OCI-LY1 (cell line): ENCODE measurements around the gene UBR2.
A peak's percentile ranks its signal among the peaks of the same experiment; 100 is the strongest.

Source experiments
- H2AFZ ChIP-seq: fragments of 200-600 bp; sonication (generic), shearing (Covaris generic); 2 replicates; pipeline ENCODE4 v1.6.0; 2014; ENCODE audit warnings: antibody characterized with exemption, mild to moderate bottlenecking, low read length
- H3F3A ChIP-seq: fragments of 200-600 bp; sonication (generic), shearing (Covaris generic); 2 replicates; pipeline ENCODE4 v1.6.0; 2014; ENCODE audit warnings: mild to moderate bottlenecking, antibody characterized with exemption, low read length, moderate library complexity; ENCODE audit not compliant: insufficient read depth
- H3K27ac ChIP-seq: fragments of 200-600 bp; sonication (generic); 2 replicates; pipeline ENCODE4 v1.5.1; 2014; ENCODE audit warnings: low read length, mixed run types, mild to moderate bottlenecking, low read depth; ENCODE audit not compliant: poor library complexity, severe bottlenecking
- H3K27me3 ChIP-seq: fragments of 200-600 bp; sonication (generic); 2 replicates; pipeline ENCODE4 v1.6.0; 2014; ENCODE audit warnings: antibody characterized with exemption, mild to moderate bottlenecking, low read length, moderate library complexity; ENCODE audit not compliant: insufficient read depth
- H3K36me3 ChIP-seq: fragments of 200-600 bp; sonication (generic); 2 replicates; pipeline ENCODE4 v1.6.1; 2014; ENCODE audit warnings: mild to moderate bottlenecking, antibody characterized with exemption, low read length, moderate library complexity, mixed read lengths; ENCODE audit not compliant: insufficient read depth
- H3K4me1 ChIP-seq: fragments of 200-600 bp; sonication (generic); 2 replicates; pipeline ENCODE4 v1.5.1; 2014; ENCODE audit warnings: mild to moderate bottlenecking, low read length, moderate library complexity; ENCODE audit not compliant: insufficient read depth, severe bottlenecking
- H3K4me2 ChIP-seq: fragments of 200-600 bp; sonication (generic), shearing (Covaris generic); 2 replicates; pipeline ENCODE4 v1.6.1; 2014; ENCODE audit warnings: low read length
- H3K4me3 ChIP-seq: fragments of 200-600 bp; sonication (generic); 2 replicates; pipeline ENCODE4 v1.5.1; 2014; ENCODE audit warnings: low read length, low read depth, mild to moderate bottlenecking, mixed read lengths; ENCODE audit not compliant: poor library complexity, severe bottlenecking
- H3K79me2 ChIP-seq: fragments of 200-600 bp; shearing (Covaris generic); 2 replicates; pipeline ENCODE4 v1.6.1; 2016; ENCODE audit warnings: mixed run types, low read length, mixed read lengths; ENCODE audit not compliant: insufficient read depth
- H3K9ac ChIP-seq: fragments of 200-600 bp; sonication (generic), shearing (Covaris generic); 2 replicates; pipeline ENCODE4 v1.6.1; 2014; ENCODE audit warnings: mild to moderate bottlenecking, low read length, mixed read lengths
- H3K9me2 ChIP-seq: fragments of 200-600 bp; sonication (generic), shearing (Covaris generic); 2 replicates; pipeline ENCODE4 v1.6.1; 2014; ENCODE audit warnings: low read depth, mild to moderate bottlenecking, low read length, mixed read lengths
- H3K9me3 ChIP-seq: fragments of 200-600 bp; shearing (Covaris generic); 2 replicates; pipeline ENCODE4 v1.6.1; 2014; ENCODE audit warnings: low read length, mixed read lengths
- H4K20me1 ChIP-seq: fragments of 200-600 bp; sonication (generic), shearing (Covaris generic); 2 replicates; pipeline ENCODE4 v1.6.0; 2016; ENCODE audit warnings: mild to moderate bottlenecking, low read length; ENCODE audit not compliant: insufficient read depth
- CTCF ChIP-seq: fragments of 200-600 bp; sonication (generic), shearing (Covaris generic); IDR thresholded peaks from 2 replicates; pipeline ENCODE4 v1.5.1; 2017; ENCODE audit warnings: mild to moderate bottlenecking, antibody characterized with exemption, low read length, moderate library complexity, mixed read lengths
- EZH2 ChIP-seq: fragments of 200-600 bp; sonication (generic), shearing (Covaris generic); IDR thresholded peaks from 2 replicates; pipeline ENCODE4 v1.8.0; 2017; ENCODE audit warnings: borderline replicate concordance, mixed run types, mild to moderate bottlenecking, antibody characterized with exemption, low read length, moderate library complexity, mixed read lengths

The UBR2 gene

GRCh38 chr6:42726485-42727086 is 162.8 kb downstream of the UBR2 start:
- Histone ChIP-seq H3K79me2 (no peaks in the 10 kb centered on the region), H3K4me3 (peak overlapping the region; percentile 44), H3K4me1 (peaks cover 12% of the 10 kb centered on the region), H3K9ac (peak overlapping the region; percentile 62), H3K27me3 (0 out of 2 replicates have a peak, but pooled peaks cover 7% of the 10 kb centered on the region), H3F3A (no peaks in the 10 kb centered on the region), H3K9me3 (no peaks in the 10 kb centered on the region), H2AFZ (peak overlapping the region; percentile 89), H3K9me2 (no peaks in the 10 kb centered on the region), H3K36me3 (no peaks in the 10 kb centered on the region), H4K20me1 (no peaks in the 10 kb centered on the region), H3K4me2 (peak overlapping the region; percentile 74), H3K27ac (no peak overlapping the region)
- no peak for TF ChIP-seq EZH2
- TF ChIP-seq CTCF = peak; percentile 96

- H3K4me3 ChIP-seq = peak overlapping the region; percentile 44
These were observed 163.3 kb downstream of the UBR2 start for GRCh38 chr6:42727087-42727611.

GRCh38 chr6:42727627-42728026 is 163.8 kb downstream of the UBR2 start:
- no peak overlapping the region for H3K4me2 ChIP-seq
- peaks cover 12% of the 10 kb centered on the region for H3K4me1 ChIP-seq
- TF ChIP-seq EZH2 (no peak), CTCF (no peak)
- H3F3A ChIP-seq = no peaks in the 10 kb centered on the region
- H3K4me3 ChIP-seq = no peak overlapping the region
- no peaks in the 10 kb centered on the region for H4K20me1 ChIP-seq
- H3K9ac ChIP-seq = no peak overlapping the region
- H2AFZ ChIP-seq = no peak overlapping the region
- no peak overlapping the region for H3K27ac ChIP-seq
- H3K9me3 ChIP-seq = no peaks in the 10 kb centered on the region; the same call in 1 of the 2 replicates
- H3K79me2 ChIP-seq = no peaks in the 10 kb centered on the region
- no peaks in the 10 kb centered on the region for H3K9me2 ChIP-seq
- no peaks in the 10 kb centered on the region for H3K27me3 ChIP-seq
- no peaks in the 10 kb centered on the region for H3K36me3 ChIP-seq

More at GRCh38 chr6:42727087-42727611, 163.3 kb downstream of the UBR2 start:
- Histone ChIP-seq H3K4me1 (peaks cover 12% of the 10 kb centered on the region), H3F3A (no peaks in the 10 kb centered on the region), H3K9me3 (no peaks in the 10 kb centered on the region), H3K27me3 (0 out of 2 replicates have a peak, but pooled peaks cover 2% of the 10 kb centered on the region), H3K36me3 (no peaks in the 10 kb centered on the region), H3K79me2 (no peaks in the 10 kb centered on the region), H4K20me1 (no peaks in the 10 kb centered on the region), H3K4me2 (peak overlapping the region; percentile 74), H3K9me2 (no peaks in the 10 kb centered on the region), H2AFZ (peak overlapping the region; percentile 89), H3K9ac (peak overlapping the region; percentile 62), H3K27ac (no peak overlapping the region)
- TF ChIP-seq EZH2 = no peak
- TF ChIP-seq CTCF = no peak
